Measurements from ENCODE around the gene KNDC1.
"Not testable (repeated sequence)": the region's sequence is repeated elsewhere in the genome, so short reads cannot be mapped to it uniquely, and the experiment has no call there.

The KNDC1 gene, protein sequence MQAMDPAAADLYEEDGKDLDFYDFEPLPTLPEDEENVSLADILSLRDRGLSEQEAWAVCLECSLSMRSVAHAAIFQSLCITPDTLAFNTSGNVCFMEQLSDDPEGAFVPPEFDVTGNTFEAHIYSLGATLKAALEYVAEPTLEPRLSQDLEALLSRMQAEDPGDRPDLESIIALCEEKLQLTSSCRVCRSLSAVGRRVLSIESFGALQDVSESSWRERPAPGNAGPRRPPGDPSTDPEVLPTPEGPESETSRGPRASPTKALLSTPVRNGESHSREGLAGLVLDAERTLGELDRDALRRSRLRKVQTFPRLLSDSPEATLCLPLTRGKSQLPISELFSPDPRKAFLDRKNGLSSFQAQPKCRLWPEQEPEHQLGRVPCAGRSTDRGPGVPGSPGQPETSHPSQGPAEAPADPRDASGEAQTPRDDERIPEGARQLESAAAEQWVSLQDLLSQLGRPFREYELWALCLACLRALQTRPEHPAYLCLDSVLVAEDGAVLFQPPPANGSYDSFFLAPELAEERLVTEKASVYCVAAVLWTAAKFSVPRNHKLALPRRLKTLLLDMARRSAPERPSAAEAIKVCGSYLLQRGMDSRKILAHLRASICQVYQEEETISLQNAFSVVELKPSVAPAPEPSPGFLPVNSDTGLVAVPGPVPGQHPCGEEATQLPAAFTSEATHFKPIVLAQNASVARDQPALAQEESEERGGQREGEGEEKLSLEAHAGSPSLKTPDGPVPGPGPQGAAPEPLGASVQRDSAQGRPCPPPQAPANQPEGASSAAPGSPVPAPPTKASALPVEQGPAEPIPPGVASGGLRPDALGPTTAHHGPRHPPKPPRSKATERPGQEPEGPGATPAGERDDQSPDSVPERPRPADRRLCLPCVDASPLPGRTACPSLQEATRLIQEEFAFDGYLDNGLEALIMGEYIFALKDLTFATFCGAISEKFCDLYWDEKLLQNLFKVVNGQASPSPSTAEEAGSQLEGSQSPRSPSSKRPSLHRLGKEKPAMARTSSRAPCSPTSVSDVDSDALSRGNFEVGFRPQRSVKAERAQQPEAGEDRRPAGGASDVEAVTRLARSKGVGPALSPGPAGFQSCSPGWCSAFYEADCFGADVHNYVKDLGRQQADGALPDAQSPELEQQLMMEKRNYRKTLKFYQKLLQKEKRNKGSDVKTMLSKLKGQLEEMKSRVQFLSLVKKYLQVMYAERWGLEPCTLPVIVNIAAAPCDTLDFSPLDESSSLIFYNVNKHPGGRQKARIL (N-terminal part only)

DNA sequence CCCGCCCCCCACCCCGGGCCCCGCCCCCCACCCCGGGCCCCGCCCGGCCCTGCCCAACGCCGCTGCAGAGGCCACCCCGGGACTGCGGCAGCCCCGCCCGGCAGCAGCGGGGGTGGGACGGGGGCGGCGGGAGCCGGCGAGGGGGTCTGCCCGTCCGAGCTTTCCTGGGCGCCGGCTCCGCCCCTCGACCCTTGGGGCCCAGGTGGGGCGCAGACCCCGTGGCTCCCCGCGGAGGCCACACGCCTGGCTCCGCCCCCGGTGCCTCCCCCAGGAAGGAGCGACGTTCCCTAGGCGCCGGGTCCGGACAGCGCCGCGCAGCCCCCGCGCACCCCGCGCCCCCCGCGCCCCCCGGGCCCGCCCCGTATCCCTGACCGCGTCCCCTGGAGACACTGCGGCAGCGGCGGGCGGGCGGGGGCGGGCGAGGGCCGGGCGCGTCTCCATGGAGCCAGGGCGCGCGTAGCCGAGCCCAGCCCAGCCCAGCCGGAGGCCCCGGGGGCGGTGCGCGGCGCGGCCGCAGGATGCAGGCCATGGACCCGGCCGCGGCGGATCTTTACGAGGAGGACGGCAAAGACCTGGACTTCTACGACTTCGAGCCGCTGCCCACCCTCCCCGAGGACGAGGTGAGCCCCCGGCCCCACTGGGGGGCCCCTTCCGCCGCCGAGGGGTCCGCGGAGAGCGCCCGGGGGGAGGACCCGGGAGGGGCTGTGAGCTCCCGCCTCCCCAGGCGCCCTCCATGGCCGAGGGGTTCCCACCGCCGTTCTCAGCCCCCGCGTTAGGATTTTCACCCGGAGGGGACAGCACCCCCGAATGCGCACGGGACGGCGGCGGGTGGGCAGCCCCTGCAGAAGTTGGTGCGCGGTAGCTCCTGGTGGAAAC lies at the start of gene KNDC1:
KNDC1 (plus strand) TSS at position 270 of the 876 bp plus-strand sequence; CDS start at position 519, 249 bp downstream.
- no peak for DNase-seq

DNA sequence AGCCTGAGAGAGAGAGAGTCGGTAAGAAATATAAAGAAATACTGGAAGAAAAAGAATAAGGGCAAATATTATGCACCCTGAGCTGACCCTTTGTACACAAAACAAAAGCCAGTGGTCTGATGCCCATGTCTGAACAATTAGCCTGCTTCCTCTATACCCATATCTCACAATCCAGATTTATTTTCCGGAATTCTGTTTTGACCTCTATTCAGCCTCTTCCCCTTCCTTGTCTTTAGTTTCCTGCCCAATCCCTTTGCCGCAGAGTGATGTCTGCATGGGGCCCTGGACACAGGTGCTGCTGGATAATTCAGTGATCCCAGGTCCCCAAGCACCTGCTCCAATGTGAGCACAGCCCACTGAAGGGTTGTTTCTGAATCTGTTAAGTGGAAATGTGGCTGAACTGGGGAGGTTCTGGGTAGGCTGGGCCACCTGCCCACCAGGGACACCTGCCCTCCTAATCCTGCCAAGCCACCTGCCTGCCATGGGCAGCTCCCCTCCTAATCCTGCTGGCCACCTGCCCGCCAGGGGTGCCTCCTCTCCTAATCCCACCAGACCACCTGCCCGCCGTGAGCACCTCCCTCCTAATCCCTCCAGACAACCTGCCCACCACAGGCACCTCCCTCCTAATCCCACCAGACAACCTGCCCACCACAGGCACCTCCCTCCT lies 49.3 kb upstream of the KNDC1 start:
- in situ Hi-C loops (cut with MboI; ENCODE audit: low pct_unique_long_range_greater_than_20kb, low sequenced_read_pairs) = no loop called here
- no peak for DNase-seq

More for the DNA sequence above, at the start of gene KNDC1:
- in situ Hi-C loops (cut with MboI; ENCODE audit: low pct_unique_long_range_greater_than_20kb, low sequenced_read_pairs) = no loop called here

DNA sequence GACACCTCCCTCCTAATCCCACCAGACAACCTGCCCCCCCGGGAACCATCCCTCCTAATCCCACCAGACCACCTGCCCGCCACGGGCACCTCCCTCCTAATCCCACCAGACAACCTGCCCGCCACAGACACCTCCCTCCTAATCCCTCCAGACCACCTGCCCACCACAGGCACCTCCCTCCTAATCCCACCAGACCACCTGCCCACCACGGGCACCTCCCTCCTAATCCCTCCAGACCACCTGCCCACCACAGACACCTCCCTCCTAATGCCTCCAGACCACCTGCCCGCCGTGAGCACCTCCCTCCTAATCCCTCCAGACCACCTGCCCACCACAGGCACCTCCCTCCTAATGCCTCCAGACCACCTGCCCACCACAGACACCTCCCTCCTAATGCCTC lies 48.4 kb upstream of the KNDC1 start:
- in situ Hi-C loops (cut with MboI; ENCODE audit: low pct_unique_long_range_greater_than_20kb, low sequenced_read_pairs); DNase-seq: not testable (repeated sequence)

DNA sequence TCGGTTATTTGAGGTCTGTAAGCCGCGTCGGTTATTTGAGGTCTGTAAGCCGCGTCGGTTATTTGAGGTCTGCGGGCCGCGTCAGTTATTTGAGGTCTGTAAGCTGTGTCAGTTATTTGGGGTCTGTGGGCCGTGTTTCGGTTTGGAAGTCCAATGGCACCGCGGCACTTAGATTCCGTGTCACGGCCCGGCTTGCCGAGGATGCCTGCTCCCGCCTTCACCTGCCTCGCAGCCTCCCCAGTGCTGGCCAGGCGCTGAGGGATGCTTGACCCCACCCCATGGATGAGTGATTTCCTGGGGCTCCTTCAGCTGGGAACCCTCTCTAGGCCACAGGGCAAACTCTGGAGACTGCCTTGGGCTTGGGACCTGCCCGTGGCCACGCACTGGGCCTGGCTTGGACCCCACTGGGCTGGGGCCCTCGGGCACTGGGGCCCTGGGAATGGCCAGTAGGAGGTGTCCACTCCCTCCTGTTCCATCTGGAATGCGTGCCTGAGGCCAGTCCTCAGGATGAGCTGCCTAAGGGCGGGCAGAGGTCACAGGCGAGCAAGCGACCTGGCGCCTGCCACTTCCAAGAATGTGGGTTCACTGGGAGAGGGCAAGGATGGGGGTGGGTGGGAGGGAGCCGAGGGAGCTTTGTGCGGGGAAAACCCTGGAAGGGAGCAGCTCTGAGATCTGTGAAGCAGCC lies 46.7 kb upstream of the KNDC1 start:
- in situ Hi-C loops (cut with MboI; ENCODE audit: low pct_unique_long_range_greater_than_20kb, low sequenced_read_pairs) = no loop called here
- DNase-seq = no peak

DNA sequence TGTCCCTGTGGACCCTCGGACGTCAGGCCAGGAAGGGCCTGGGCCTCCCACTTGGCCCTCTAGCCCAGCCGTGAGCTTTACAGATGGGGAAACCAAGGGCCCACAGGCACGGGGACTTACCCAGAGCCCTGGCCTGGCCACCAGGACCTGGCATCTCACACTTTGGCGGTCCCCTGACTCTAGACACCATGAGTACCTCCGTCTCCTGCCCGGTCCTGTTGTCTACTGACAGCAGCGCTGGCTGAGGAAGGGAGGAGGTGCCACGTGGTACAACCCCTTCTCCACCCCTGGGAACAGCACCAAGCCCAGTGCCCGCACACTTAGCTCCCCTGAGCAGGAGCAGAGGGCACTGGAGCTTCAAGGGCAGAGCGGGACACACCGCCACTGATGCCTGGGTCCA lies 46.2 kb upstream of the KNDC1 start:
- no peak for DNase-seq
- in situ Hi-C loops (cut with MboI; ENCODE audit: low pct_unique_long_range_greater_than_20kb, low sequenced_read_pairs) = no loop called here

DNA sequence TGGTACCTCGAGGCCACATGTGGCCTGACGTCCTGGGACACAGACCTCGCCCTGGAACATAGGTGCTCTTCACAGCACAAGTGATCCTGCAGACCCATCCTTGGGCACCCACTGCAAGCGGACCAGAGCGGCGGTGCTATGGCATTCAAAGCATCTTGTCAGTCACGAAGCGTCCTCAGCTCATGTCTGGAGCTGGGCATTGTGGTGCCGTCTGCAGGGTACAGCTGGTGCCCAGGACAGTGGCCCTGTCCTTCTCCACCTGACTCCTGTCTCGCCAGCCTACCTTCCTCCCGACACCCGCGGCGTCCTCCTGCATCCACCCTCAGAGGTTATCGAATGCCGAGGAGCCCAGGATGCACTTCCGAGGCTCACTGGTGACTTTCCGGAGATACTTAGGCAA lies 45.8 kb upstream of the KNDC1 start:
- DNase-seq = no peak
- in situ Hi-C loops (cut with MboI; ENCODE audit: low pct_unique_long_range_greater_than_20kb, low sequenced_read_pairs) = no loop called here

DNA sequence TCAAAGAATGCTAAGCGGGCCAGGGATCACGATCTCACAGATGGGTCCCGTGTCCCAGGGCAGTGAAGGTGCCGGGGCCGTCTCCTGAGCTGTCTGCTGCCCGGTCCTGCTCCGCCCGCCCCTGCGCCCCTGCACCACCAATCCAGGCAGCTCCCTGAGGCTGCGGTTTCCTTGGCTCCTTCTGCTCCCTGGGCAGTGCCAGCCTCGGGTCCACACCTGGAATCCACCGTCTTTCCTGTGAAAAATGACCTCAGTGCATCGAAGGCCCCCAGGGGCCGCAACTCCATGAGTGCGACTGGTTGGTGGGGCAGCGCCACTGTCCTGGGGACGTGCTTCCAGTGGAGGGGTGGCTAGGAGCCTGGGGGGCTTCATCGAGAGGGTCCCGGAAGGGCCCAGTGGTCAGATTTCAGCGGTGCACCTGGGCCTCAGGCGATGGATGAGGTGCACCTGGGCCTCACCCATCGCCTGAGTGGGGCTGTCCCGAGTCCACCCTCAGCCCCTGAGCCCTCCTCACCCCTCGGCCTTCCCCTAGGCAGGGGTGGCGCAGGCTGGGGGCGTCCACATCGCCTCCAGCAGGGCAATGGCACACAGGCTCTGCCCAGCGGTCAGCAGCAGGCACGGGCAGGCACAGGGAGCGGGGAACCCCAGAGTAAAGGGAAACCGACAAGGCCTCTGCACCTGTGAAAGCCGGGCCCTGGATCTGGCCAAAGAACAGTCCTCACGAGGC lies 45.1 kb upstream of the KNDC1 start:
- no peak for DNase-seq
- in situ Hi-C loops (cut with MboI; ENCODE audit: low pct_unique_long_range_greater_than_20kb, low sequenced_read_pairs) = no loop called here

DNA sequence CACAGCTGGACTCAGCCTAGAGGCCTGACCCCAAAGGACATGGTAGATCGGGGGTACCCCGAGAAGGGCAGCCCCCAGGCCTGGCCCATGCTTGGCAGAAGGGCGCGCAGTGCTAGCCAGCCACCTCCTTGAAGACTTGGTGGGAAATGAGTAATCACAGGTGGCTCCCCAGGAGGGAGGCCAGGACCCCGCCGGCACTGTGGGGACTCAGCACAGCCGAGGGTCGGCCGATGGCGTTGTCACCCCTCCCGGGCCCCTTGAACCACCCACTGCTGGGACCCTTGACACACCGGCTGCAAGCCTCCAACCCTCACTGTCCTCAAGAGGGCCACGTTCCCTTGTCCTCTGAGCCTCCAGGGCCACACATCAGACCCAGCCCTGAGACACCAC lies 44.6 kb upstream of the KNDC1 start:
- in situ Hi-C loops (cut with MboI; ENCODE audit: low pct_unique_long_range_greater_than_20kb, low sequenced_read_pairs) = no loop called here
- DNase-seq = no peak

DNA sequence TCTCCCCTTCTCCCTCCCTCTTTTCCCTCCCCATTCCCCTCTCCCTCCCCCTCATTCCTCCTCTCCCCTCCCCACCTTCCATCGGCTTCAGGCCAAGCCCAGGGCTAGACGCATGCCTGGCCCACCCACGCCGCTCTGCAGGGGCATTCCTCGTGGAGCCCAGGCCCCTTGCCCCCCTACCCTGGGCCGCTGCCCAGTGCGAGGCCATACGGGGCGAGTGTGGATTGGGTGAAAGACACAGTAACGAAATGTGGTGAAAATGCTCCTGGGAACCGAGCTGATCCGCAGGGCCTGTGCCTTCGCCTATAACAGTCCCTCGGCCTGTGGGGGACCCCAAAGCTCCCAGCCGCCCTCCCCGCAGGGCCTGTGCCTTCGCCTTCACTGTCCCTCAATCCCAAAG lies 44.0 kb upstream of the KNDC1 start:
- in situ Hi-C loops (cut with MboI; ENCODE audit: low pct_unique_long_range_greater_than_20kb, low sequenced_read_pairs) = no loop called here
- DNase-seq = no peak

DNA sequence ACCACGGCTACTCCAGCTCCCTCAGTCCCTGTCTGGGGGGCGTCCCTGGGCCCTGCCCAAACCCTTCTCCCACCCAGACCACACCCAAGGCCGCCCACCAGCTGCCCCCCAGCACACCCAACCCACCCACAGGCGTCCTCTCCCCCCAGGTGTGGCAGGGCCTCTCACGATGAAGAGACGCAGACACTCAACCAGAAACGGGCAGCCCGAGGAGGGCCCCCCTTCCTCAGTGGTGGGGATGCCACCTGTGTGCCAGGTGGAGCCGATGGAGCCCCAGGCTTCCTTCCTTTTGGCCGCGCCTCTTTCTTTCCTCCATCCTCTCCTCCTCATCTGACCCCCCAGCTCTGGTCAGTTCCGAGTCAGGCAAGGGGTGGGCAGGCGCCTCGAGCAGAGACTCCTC lies 43.6 kb upstream of the KNDC1 start:
- in situ Hi-C loops (cut with MboI; ENCODE audit: low pct_unique_long_range_greater_than_20kb, low sequenced_read_pairs) = no loop called here
- no peak for DNase-seq

DNA sequence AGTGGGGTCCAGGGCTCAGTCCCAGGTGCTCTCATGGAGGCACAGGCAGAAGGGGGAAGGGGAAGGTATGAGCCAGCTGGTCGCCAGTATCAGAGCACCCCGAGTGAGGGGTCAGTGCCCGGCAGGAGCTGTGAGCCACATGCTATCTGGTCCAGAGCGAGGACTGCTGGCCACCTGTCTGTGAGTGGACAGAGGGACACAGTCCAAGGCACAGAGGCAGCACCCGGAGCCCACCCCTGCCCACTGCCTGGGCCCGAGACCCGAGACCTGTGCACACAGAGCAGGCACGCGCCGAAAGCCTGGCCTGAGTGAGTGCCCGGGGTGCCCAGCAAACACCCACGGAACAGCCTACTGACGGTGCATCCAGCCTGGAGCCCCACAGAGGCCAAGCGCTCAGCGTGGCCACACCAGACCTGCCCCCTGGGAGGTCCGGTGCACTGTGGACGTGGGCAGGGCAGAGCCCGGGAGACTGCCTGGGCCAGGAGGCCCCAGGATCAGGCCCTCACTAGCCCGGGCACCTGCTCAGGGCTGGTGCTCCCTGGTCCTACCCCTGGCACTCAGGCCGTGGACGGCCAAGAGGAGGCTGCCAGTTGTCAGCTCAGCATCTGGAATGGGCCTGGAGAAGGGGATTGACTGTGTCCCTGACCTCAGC lies 42.9 kb upstream of the KNDC1 start:
- in situ Hi-C loops (cut with MboI; ENCODE audit: low pct_unique_long_range_greater_than_20kb, low sequenced_read_pairs) = no loop called here
- DNase-seq = no peak

DNA sequence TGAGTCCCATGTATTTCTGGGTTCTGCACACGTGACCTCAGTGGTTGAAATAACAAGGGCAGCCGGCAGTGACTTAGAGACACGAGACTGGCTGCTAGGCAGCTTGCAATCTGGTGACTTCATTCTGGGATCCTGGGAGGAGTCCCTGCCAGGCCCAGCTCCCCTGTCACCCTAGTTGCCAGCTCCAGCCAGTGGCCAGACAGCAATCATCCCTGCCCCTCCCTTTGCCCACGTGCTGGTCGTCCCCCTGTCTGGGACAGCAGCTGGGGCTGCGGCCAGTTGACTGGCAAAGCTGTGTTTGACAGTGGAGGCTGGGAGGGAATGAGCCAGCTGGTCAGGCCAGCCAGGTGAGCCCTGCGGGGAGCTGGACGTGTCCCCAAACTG lies 42.3 kb upstream of the KNDC1 start:
- no peak for DNase-seq
- in situ Hi-C loops (cut with MboI; ENCODE audit: low pct_unique_long_range_greater_than_20kb, low sequenced_read_pairs) = no loop called here

DNA sequence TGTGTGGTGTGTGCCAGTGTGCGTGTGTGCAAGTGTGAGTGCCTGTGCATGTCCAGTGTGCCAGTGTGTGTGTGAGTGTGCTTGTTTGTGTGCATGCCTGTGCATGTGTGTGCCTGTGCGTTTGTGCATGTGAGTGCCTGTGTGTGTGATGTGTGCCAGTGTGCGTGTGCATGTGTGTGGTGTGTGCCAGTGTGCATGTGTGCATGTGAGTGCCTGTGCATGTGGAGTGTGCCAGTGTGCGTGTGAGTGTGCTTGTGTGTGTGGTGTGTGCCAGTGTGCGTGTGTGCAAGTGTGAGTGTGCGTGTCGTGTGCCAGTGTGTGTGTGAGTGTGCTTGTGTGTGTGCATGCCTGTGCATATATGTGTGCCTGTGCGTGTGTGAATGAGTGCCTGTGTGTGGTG lies 38.5 kb upstream of the KNDC1 start:
- DNase-seq = no peak
- in situ Hi-C loops (cut with MboI; ENCODE audit: low pct_unique_long_range_greater_than_20kb, low sequenced_read_pairs) = no loop called here

DNA sequence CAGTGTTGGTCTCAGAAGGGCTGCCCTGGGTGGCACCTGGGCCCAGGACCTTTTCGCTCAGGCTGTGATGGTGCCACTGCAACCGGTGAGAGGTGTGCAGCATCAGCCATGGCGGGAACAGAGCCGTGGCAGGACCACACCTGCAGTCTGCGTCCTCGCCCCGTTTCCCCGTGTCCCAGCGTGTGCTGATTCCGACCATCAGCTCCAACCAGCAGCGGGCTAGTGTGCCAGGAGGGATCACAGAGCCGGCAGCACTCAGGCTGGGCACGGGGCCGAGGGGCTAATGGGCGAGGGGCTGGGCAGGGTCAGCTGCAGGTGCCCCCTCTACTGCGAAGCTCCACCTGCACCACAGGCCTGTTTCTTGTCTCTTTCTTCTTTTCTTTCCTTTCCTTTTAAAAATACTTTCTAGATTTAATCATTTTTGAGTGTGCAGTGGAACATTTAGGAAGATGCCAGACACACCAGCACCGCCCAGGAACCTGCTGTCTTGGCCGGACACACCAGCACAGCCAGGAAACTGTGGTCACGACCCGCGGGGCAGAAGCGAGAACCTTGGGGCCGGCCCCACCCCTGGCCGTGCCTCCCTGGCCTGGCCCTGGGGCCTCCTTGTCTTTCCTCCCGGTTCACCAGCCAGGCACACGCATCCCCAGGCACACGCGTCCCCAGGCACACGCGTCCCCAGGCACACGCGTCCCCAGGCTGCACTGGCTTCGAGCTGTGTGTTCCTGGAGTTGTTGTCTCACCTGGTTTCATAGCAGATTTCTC lies 37.7 kb upstream of the KNDC1 start:
- in situ Hi-C loops (cut with MboI; ENCODE audit: low pct_unique_long_range_greater_than_20kb, low sequenced_read_pairs) = no loop called here
- no peak for DNase-seq

DNA sequence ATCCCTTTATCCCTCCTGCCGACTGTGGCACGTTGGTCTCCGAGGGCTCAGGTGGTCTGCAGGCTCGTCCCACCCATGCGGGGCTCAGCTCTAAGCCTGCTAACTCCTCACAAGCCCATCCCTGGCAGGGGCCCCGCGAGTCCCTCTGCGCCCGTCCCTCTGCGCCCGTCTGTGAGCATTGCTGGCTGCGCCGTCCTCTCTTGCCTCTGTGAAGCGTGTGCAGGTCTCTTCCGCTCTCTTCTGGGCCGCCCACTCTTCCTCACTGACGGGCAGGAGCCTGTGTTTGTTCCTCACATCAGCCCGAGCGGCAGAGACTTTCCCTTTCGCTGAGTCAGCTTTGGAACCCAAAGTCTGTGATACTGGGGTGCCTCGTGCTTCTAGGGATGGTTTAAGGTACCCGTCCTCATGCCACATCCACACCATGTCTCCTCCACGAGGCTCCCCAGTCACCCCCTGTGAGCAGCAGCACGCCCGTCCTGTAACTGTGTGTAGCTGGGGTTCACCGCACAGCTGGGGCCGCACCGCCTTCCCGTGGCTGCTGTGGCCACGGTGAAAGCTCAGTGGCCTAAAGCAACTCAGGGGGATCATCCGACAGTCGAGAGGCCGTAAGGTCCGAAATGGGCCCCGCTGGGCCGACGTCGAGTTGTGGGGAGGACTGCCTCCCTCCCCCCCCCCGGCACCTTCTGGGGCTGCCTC lies 36.8 kb upstream of the KNDC1 start:
- no peak for DNase-seq

More for the DNA sequence above, 36.8 kb upstream of the KNDC1 start:
- in situ Hi-C loops (cut with MboI; ENCODE audit: low pct_unique_long_range_greater_than_20kb, low sequenced_read_pairs) = no loop called here

All from KBM-7 (cell line).